CD4-positive, alpha-beta memory T cell (primary cell): ENCODE data around the gene AXIN1. TPM values are rescaled to one million over a fixed set of nuclear protein-coding genes. Genes with fewer than 3 reads are reported as not detected.

Source experiments
- CTCF ChIA-PET: fragments of 350-600 bp; sonication (Branson Sonifier 250); formaldehyde crosslinking; loops from one replicate; lab custom pipeline; 2021; ENCODE audit warnings: inconsistent platforms; ENCODE audit not compliant: partially characterized antibody; lab: Charles Lee
- POLR2A ChIA-PET: fragments of 350-600 bp; sonication (Branson Sonifier 250); formaldehyde crosslinking; loops from one replicate; lab custom pipeline; 2021; ENCODE audit not compliant: partially characterized antibody; lab: Charles Lee
- DNase-seq, 5 donors: peaks; one replicate each; pipeline versions ENCODE4 v3.0.0 to v3.0.0-alpha.2; 2020 to 2022; ENCODE audit warnings: mixed read lengths in 1 of 5
- H3K27ac ChIP-seq: one replicate; pipeline ENCODE4 v1.7.0; 2013; ENCODE audit warnings: low read depth, low read length
- H3K27me3 ChIP-seq: 2 replicates; pipeline ENCODE4 v1.7.0; 2013; ENCODE audit warnings: mild to moderate bottlenecking, low read length, moderate library complexity; ENCODE audit not compliant: insufficient read depth
- H3K36me3 ChIP-seq: 2 replicates; pipeline ENCODE4 v1.7.0; 2013; ENCODE audit warnings: mild to moderate bottlenecking, low read length, moderate library complexity; ENCODE audit not compliant: insufficient read depth
- H3K4me1 ChIP-seq: 2 replicates; pipeline ENCODE4 v1.7.0; 2013; ENCODE audit warnings: mild to moderate bottlenecking, low read length, moderate library complexity; ENCODE audit not compliant: insufficient read depth
- H3K4me3 ChIP-seq, 2 donors: one replicate each; pipeline ENCODE4 v1.7.0; 2013; ENCODE audit warnings: low read length in 2 of 2, mild to moderate bottlenecking in 1 of 2
- H3K9me3 ChIP-seq, 2 donors: one replicate each; pipeline ENCODE4 v1.7.0; 2013; ENCODE audit warnings: low read length in 2 of 2, control low read depth in 1 of 2; ENCODE audit not compliant: control insufficient read depth in 1 of 2
- H3K27ac Mint-ChIP-seq, 7 donors: one replicate each; pipeline ENCODE4 v1.8.0; 2020 to 2021; ENCODE audit warnings: mixed read lengths in 7 of 7, mild to moderate bottlenecking in 6 of 7, inconsistent platforms in 3 of 7, moderate library complexity in 3 of 7
- H3K27me3 Mint-ChIP-seq, 2 donors: one replicate each; pipeline ENCODE4 v1.8.0; 2020 to 2021; ENCODE audit warnings: mixed read lengths in 2 of 2
- H3K36me3 Mint-ChIP-seq, 2 donors: one replicate each; pipeline ENCODE4 v1.8.0; 2020 to 2021; ENCODE audit warnings: mixed read lengths in 2 of 2, inconsistent platforms in 1 of 2, mild to moderate bottlenecking in 1 of 2
- H3K4me1 Mint-ChIP-seq, 4 donors: one replicate each; pipeline ENCODE4 v1.8.0; 2020 to 2021; ENCODE audit warnings: mixed read lengths in 4 of 4, mild to moderate bottlenecking in 1 of 4
- H3K4me3 Mint-ChIP-seq, 8 donors: one replicate each; pipeline ENCODE4 v1.8.0; 2020 to 2021; ENCODE audit warnings: mixed read lengths in 8 of 8, mild to moderate bottlenecking in 7 of 8, moderate library complexity in 6 of 8, inconsistent platforms in 3 of 8
- H3K9me3 Mint-ChIP-seq, 8 donors: one replicate each; pipeline ENCODE4 v1.8.0; 2020 to 2021; ENCODE audit warnings: mixed read lengths in 8 of 8, mild to moderate bottlenecking in 5 of 8, inconsistent platforms in 3 of 8, moderate library complexity in 1 of 8
- intact Hi-C: fragments of 100-400 bp; cut with micrococcal nuclease; formaldehyde crosslinking; loops from one replicate; pipeline ENCODE4 v1.15.1; 2023
- polyA plus RNA-seq, 2 donors: library from polyadenylated mRNA; unstranded; fragments of 300-500 nt; fragmentation: Illumina TruSeq; gene quantifications; one replicate each; pipeline ENCODE4 v1.2.3, GENCODE V29; 2021
- total RNA-seq, 2 experiments: library from RNA; stranded (reverse); gene quantifications; one replicate each; pipeline ENCODE4 v1.2.3, GENCODE V29; 2021

AXIN1 gene
- total and polyA plus RNA-seq, 4 experiments from 2014 or later = 0.67 to 43.0 (median 23.2) TPM

DNA sequence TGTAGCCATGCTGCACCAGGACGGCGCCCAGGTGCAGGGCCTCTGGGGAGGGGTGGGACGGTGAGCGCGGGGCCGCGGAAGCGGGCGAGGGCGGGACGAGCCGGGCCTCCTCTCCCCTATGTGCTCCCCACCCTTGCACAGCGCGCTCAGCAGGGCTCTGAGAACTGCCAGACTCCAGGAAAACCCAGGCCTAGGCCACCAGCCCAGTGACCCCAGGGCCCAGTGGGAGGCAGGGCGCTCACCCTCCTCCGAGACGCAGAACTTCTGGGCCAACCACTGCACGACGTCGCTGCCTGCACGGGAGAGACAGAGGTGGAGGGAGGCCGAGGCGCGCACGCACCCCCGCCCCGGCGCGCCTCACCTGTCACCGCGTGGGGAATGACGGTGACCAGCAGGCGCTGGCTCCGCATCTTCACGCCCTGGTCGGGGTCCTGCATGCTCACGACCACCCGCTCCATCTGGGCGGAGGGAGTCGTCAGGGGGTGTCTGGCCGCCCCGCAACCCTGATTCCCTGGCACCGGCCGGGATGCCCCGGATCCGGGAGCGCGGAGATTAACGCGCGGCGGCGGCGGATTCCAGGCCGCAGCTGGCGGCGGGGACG lies 77.4 kb downstream of the AXIN1 start:
- CTCF ChIA-PET = no interaction called here
- peaks cover 6 to 9% (median 8%) of the 10 kb centered on the region in 4 donors for H3K4me1 Mint-ChIP-seq
- peaks cover 14% of the 10 kb centered on the region for H3K4me1 ChIP-seq
- H3K9me3 ChIP-seq = no peaks in the 10 kb centered on the region
- H3K27ac Mint-ChIP-seq = no peak overlapping the region
- H3K36me3 ChIP-seq = no peaks in the 10 kb centered on the region
- peaks cover 4 to 8% of the 10 kb centered on the region in 2 donors for H3K27me3 Mint-ChIP-seq
- peak overlapping the region in 4 of 8 donors; percentile 64 to 77 (median 68) for H3K4me3 Mint-ChIP-seq
- no peak overlapping the region for H3K27ac ChIP-seq
- no peaks in the 10 kb centered on the region for H3K27me3 ChIP-seq
- H3K36me3 Mint-ChIP-seq = no peaks in the 10 kb centered on the region
- intact Hi-C loops = no loop called here
- POLR2A ChIA-PET = no interaction called here
- peak in 3 of 5 donors; percentile 16 to 29 (median 23) for DNase-seq
- H3K4me3 ChIP-seq = peak overlapping the region in 1 of 2 donors; percentile 24
- H3K9me3 Mint-ChIP-seq = no peaks in the 10 kb centered on the region

GRCh38 chr16:273547-274421 lies 78.7 kb downstream of the AXIN1 start:
- DNase-seq = peak in 1 of 5 donors; percentile 30
- CTCF ChIA-PET = no interaction called here
- POLR2A ChIA-PET = no interaction called here
- H3K36me3 ChIP-seq = no peaks in the 10 kb centered on the region
- intact Hi-C loops = no loop called here
- no peaks in the 10 kb centered on the region for H3K27me3 ChIP-seq
- Mint-ChIP-seq H3K4me1 (peaks cover under 1 to 4% (median 2%) of the 10 kb centered on the region in 4 donors), H3K9me3 (no peaks in the 10 kb centered on the region), H3K27ac (no peak overlapping the region), H3K27me3 (peaks cover 4 to 5% of the 10 kb centered on the region in 2 donors), H3K4me3 (no peak overlapping the region), H3K36me3 (no peaks in the 10 kb centered on the region)
- H3K4me1 ChIP-seq = peaks cover 6% of the 10 kb centered on the region
- H3K4me3 ChIP-seq = no peak overlapping the region
- no peaks in the 10 kb centered on the region for H3K9me3 ChIP-seq
- H3K27ac ChIP-seq = no peak overlapping the region

- Mint-ChIP-seq H3K9me3 (no peaks in the 10 kb centered on the region), H3K27me3 (peaks cover 4% of the 10 kb centered on the region in 2 donors), H3K36me3 (no peaks in the 10 kb centered on the region), H3K4me1 (peaks cover 0 to 3% (median 0%) of the 10 kb centered on the region in 4 donors), H3K4me3 (no peak overlapping the region), H3K27ac (no peak overlapping the region)
- no peak overlapping the region for H3K4me3 ChIP-seq
- no peaks in the 10 kb centered on the region for H3K36me3 ChIP-seq
- no peaks in the 10 kb centered on the region for H3K27me3 ChIP-seq
- H3K27ac ChIP-seq = no peak overlapping the region
- CTCF ChIA-PET = no interaction called here
- no peak for DNase-seq
- intact Hi-C loops = no loop called here
- POLR2A ChIA-PET = no interaction called here
- peaks cover 4% of the 10 kb centered on the region for H3K4me1 ChIP-seq
- H3K9me3 ChIP-seq = no peaks in the 10 kb centered on the region
Observed at GRCh38 chr16:272633-273546, 79.6 kb downstream of the AXIN1 start.

DNA sequence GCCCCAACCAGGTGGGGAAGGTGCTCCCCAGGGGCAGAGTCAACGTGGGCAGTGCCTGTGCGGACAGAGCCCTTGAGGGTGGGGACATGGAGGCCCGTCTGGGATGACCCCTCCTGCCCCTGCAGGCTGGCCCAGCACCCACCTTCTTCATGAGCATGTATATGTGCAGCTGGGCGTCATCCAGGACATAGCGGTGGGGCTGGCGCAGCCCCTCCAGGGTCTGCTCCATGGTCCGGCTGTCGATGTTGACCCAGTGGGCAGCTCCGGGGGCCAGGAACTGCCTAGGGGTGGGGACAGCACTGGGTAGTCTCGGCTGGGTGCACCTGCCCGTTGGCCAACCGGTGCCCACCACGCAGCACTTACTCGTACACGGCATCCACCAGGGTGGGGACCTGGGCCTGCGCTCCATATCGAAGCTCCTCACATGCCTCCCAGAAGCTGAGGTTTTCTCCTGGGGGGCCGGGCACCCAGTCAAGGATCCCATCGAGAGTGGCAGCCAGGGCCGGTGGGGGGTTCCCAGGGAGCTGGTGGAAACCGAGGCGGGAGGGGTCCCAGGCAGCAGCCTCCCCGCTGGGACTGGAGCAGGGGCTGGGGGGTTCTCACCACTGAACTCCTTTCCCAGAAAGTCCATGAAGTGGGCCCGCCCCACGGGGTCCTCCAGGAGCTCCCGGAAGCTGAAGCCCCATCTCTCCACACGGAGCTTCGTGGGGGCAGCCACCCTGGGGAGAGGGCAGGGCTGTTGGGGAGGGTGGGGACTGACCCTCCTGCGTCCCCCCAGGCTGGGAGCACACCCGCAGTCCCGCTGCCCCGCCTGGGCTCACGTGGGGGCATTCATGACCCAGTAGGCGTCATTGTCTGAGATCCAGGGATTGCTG lies 81.9 kb downstream of the AXIN1 start:
- no peak for DNase-seq
- Histone ChIP-seq H3K4me1 (peaks cover 7% of the 10 kb centered on the region), H3K36me3 (no peaks in the 10 kb centered on the region), H3K27ac (no peak overlapping the region), H3K4me3 (no peak overlapping the region), H3K27me3 (no peaks in the 10 kb centered on the region), H3K9me3 (no peaks in the 10 kb centered on the region)
- no peak overlapping the region for H3K27ac Mint-ChIP-seq
- H3K27me3 Mint-ChIP-seq = peaks cover 0 to 1% of the 10 kb centered on the region in 2 donors
- intact Hi-C loops = no loop called here
- POLR2A ChIA-PET = no interaction called here
- H3K36me3 Mint-ChIP-seq = no peaks in the 10 kb centered on the region
- H3K4me1 Mint-ChIP-seq = peaks cover 0 to 6% (median 3%) of the 10 kb centered on the region in 4 donors
- no peak overlapping the region for H3K4me3 Mint-ChIP-seq
- H3K9me3 Mint-ChIP-seq = no peaks in the 10 kb centered on the region
- CTCF ChIA-PET = no interaction called here

- no peaks in the 10 kb centered on the region for H3K9me3 ChIP-seq
- Mint-ChIP-seq H3K27ac (no peak overlapping the region), H3K4me1 (peaks cover 0 to 10% (median 3%) of the 10 kb centered on the region in 4 donors), H3K27me3 (peaks cover 0 to 1% of the 10 kb centered on the region in 2 donors), H3K36me3 (no peaks in the 10 kb centered on the region), H3K4me3 (no peak overlapping the region), H3K9me3 (no peaks in the 10 kb centered on the region)
- no peaks in the 10 kb centered on the region for H3K36me3 ChIP-seq
- H3K27me3 ChIP-seq = no peaks in the 10 kb centered on the region
- no peak overlapping the region for H3K4me3 ChIP-seq
- intact Hi-C loops = no loop called here
- peaks cover 6% of the 10 kb centered on the region for H3K4me1 ChIP-seq
- ChIA-PET POLR2A (no interaction called here), CTCF (no interaction called here)
- no peak overlapping the region for H3K27ac ChIP-seq
- peak in 1 of 5 donors; percentile 4 for DNase-seq
Observed at GRCh38 chr16:269061-269796, 83.3 kb downstream of the AXIN1 start.
